Fibroblast of villous mesenchyme (primary cell): ENCODE data around the gene RAD9A. TPM values are rescaled to one million over a fixed set of nuclear protein-coding genes. Genes with fewer than 3 reads are reported as not detected.

Experiments
- DNase-seq: peaks from one replicate; pipeline ENCODE4 v3.0.0-alpha.2; 2010; ENCODE audit warnings: low read depth
- H3K4me3 ChIP-seq: 2 replicates; pipeline ENCODE4 v1.5.1; 2011; ENCODE audit warnings: low read depth, mild to moderate bottlenecking, low read length
- total RNA-seq: library from RNA; depleted of rRNA; stranded (reverse); fragments of >200 nt; gene quantifications from 2 replicates; pipeline ENCODE4 v1.2.3, GENCODE V29; 2012
- TF ChIP-seq, protein P1 (sequence below): IDR thresholded peaks from 2 replicates; pipeline ENCODE4 v1.5.1; 2012; ENCODE audit warnings: low read depth, mild to moderate bottlenecking, low read length; ENCODE audit not compliant: insufficient read depth

Gene RAD9A
- total RNA-seq, 1 donor = 4.3 TPM

DNA sequence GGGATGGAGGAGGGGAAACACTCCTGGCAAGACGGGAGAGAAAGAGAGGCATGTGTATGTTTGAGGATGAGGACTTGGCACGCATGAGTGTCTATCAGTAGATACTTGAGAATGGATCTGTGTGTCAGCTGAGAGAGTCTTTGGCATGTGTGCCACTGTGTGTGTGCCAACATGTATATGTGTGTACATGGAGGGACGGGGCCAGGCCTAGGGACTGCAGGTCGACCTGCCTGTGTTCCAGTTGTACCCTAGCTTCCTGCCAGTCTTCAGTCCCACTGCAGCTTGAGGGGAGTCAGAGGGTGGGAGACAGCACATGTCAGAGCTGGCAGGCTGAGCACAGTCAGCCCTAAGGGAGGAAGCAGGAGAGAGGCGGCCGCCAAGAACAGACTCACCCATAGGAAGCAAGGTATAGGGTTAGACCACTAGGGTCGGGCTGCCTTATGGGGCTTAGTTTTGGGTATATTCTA, 24.0 kb upstream of the RAD9A start:
- TF ChIP-seq, protein P1, sequence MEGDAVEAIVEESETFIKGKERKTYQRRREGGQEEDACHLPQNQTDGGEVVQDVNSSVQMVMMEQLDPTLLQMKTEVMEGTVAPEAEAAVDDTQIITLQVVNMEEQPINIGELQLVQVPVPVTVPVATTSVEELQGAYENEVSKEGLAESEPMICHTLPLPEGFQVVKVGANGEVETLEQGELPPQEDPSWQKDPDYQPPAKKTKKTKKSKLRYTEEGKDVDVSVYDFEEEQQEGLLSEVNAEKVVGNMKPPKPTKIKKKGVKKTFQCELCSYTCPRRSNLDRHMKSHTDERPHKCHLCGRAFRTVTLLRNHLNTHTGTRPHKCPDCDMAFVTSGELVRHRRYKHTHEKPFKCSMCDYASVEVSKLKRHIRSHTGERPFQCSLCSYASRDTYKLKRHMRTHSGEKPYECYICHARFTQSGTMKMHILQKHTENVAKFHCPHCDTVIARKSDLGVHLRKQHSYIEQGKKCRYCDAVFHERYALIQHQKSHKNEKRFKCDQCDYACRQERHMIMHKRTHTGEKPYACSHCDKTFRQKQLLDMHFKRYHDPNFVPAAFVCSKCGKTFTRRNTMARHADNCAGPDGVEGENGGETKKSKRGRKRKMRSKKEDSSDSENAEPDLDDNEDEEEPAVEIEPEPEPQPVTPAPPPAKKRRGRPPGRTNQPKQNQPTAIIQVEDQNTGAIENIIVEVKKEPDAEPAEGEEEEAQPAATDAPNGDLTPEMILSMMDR = no peak
- no peak for DNase-seq
- H3K4me3 ChIP-seq = no peak overlapping the region

DNA sequence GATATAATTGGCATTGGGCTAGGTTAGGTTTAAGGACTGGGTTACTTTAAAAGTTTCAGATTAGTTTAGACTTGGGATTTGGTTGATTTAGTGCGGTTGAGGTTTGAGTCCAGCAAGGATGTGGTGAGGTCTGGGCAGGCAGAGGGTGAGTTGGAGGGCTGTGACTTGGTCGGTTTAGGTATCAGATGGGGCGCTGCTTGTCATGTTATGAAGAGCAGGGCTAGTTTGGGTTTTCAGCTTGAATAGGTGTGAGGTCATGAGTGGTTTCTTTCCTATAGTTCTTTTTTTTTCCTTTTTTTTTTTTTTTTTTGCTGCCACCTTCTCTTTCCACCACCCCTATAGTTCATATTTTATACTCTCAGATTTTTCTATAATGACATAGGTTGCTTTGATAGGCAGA, 23.2 kb upstream of the RAD9A start:
- no peak for DNase-seq
- TF ChIP-seq, protein P1 = no peak
- H3K4me3 ChIP-seq = no peak overlapping the region

DNA sequence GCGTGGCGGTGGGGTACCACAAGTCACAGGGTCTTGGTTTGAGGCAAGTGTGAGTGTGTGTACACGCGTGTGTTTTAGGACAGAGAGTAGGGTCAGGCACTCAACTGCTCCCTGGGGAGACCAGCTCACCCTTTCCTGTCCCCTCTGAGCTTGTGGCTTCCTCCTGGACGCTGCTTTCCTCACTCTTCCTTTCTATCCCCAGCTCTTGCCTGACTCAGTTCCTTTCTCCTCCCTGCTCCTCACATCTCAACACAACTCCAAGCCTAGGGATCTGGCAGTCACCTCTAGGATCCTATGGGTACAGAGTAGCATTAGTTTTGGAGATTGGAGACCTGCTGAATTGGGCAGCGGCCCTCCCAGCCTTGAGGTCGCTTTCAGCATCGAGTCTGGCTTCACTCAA, 22.5 kb upstream of the RAD9A start:
- H3K4me3 ChIP-seq = no peak overlapping the region
- TF ChIP-seq, protein P1 = no peak
- DNase-seq = no peak

DNA sequence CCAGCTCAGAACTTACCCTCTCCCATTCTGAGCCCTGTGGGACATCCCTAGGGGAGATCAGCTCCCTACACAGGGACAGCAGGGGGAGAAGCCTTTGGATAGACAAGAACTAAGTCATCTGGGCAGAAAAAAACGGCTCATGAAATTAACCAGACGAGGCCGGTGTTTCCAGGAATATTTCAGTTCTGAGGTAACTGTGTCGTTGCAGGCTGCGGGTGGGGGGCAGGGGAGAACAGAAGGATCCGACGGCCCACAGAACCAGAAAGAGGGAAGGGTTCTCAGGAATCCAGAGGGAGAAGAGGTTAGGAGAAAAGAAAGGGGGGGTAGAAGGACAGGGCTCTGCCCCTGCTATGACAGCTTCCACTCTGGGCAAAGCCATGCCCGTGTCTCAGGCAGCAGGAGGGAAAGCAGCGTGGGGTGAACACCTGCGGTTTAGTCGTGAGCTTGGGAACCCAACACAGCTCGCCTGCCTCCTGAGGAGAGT, 21.9 kb upstream of the RAD9A start:
- TF ChIP-seq, protein P1 = no peak
- DNase-seq = peak; percentile 89
- H3K4me3 ChIP-seq = peak overlapping the region; percentile 24

DNA sequence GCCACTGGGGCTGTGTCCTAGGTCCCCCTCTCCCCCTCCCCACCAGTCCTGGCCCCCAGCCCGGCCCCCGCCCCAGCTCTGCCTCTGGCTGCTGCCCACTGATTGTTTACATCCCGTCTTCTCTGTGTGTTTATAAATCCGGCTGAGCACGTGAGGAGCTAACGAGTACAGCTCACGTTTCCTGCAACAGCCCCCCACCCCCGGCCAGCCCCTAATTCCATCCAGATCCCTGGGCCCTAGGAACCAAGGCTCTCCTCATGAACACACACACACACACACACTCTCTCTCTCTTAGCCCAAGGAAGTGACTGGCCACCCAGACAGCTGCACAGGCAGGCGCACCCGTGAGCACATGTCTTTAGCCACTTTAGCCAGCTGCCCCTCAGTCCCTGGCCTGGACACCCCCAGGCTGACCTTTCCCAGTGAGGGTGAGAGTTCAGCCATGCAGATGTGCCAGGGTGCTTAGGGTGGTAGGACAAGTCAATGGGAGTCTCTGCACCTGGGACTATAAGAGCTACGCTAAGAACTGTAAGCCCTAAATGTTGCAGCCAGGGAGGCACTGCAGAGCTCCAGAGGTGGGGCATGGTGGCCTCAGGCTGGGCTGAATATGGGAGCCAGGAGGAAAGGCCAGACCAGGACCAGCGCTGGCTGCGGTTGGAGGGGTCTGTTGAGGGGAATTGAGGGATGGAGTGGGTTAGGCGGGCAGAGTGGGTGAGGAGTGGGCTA, 21.3 kb upstream of the RAD9A start:
- H3K4me3 ChIP-seq = peak overlapping the region; percentile 65

DNA sequence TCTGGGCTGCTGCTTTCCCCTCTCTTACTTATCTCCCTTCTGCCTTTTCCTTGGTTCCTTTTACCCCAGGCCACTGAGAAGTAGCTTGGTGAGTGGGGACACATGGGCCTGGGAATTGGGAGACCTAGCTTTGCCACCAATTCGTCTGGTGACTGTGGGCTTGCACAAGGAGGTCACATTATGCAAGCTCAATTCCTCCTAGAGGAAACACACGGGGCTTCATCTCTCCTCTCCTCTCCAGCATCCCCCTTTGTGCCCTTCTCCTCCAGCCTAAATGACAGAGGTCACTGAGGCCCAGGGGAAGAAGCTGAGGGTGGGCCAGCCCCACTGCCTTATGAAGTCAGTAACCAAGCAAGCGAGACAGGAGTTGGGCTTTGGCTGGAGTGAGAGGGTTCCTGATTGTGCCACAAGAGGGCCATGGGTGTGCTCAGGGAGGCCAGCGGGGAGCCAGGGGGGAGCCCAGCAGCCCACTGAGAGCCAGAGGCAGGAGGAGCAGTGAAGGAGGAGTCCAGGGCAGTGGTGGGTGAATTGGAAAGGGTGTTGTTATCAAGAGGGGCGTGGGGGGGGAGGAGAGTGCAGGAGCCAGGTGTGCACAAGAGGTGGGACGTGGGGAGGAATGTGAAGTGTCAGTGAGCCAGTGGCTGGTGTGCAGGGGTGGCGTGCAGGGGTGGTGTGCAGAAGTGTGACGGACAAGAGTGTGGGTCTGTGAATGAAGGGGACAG, 20.4 kb upstream of the RAD9A start:
- TF ChIP-seq, protein P1 = peak; percentile 62
- peak; percentile 51 for DNase-seq
- H3K4me3 ChIP-seq = peak overlapping the region; percentile 65

More for the DNA sequence above, 21.3 kb upstream of the RAD9A start:
- DNase-seq = peak; percentile 91
- TF ChIP-seq, protein P1 = no peak
